Neutrophil (primary cell): Measurements from ENCODE around the gene SPIRE1.

ENCODE experiments used
- H3K27ac ChIP-seq: fragments of 200-600 bp; sonication (generic); 2 replicates; pipeline ENCODE4 v1.5.1; 2016; ENCODE audit warnings: mild to moderate bottlenecking, moderate library complexity
- H3K27me3 ChIP-seq: fragments of 200-600 bp; sonication (generic); 2 replicates; pipeline ENCODE4 v1.6.0; 2016; ENCODE audit warnings: mild to moderate bottlenecking
- H3K36me3 ChIP-seq: fragments of 200-600 bp; sonication (generic); 2 replicates; pipeline ENCODE4 v1.5.1; 2017
- H3K4me1 ChIP-seq, 2 experiments: fragments of 200-600 bp in 1 of 2; sonication (generic) in 1 of 2; 1 replicate in 1 of 2; 2 replicates in 1 of 2; pipeline versions ENCODE4 v1.5.1 to v1.6.1; 2013 to 2016; ENCODE audit warnings: low read depth in 1 of 2, low read length in 1 of 2, mild to moderate bottlenecking in 1 of 2, moderate library complexity in 1 of 2; ENCODE audit not compliant: control insufficient read depth in 1 of 2, insufficient read depth in 1 of 2
- H3K4me3 ChIP-seq, 2 experiments: fragments of 200-600 bp in 1 of 2; sonication (generic) in 1 of 2; 1 replicate in 1 of 2; 2 replicates in 1 of 2; pipeline ENCODE4 v1.5.1; 2013 to 2016; ENCODE audit warnings: low read depth in 1 of 2, low read length in 1 of 2, mild to moderate bottlenecking in 1 of 2, moderate library complexity in 1 of 2
- H3K9me3 ChIP-seq: fragments of 200-600 bp; sonication (generic); 2 replicates; pipeline ENCODE4 v1.5.1; 2016
- CTCF ChIP-seq: fragments of 200-600 bp; sonication (generic); IDR thresholded peaks from 2 replicates; pipeline ENCODE4 v1.5.1; 2016; ENCODE audit warnings: antibody characterized with exemption

SPIRE1 gene

GRCh38 chr18:12432881-12433280, 225.0 kb downstream of the SPIRE1 start:
- Histone ChIP-seq H3K4me3 (no peak overlapping the region), H3K36me3 (no peaks in the 10 kb centered on the region), H3K27me3 (no peaks in the 10 kb centered on the region), H3K27ac (no peak overlapping the region), H3K9me3 (no peaks in the 10 kb centered on the region), H3K4me1 (no peaks in the 10 kb centered on the region)
- TF ChIP-seq CTCF: no peak

- Histone ChIP-seq H3K27ac (no peak overlapping the region), H3K36me3 (no peaks in the 10 kb centered on the region)
These were observed 225.7 kb downstream of the SPIRE1 start for GRCh38 chr18:12432196-12432595.

GRCh38 chr18:12431561-12431960, 226.3 kb downstream of the SPIRE1 start:
- Histone ChIP-seq H3K4me3 (no peak overlapping the region), H3K36me3 (no peaks in the 10 kb centered on the region)

More at GRCh38 chr18:12432196-12432595, 225.7 kb downstream of the SPIRE1 start:
- no peaks in the 10 kb centered on the region for H3K27me3 ChIP-seq
- no peaks in the 10 kb centered on the region for H3K4me1 ChIP-seq
- H3K9me3 ChIP-seq: no peaks in the 10 kb centered on the region
- no peak for TF ChIP-seq CTCF
- no peak overlapping the region for H3K4me3 ChIP-seq

GRCh38 chr18:12430137-12430990, 227.5 kb downstream of the SPIRE1 start:
- no peaks in the 10 kb centered on the region for H3K9me3 ChIP-seq
- no peak for TF ChIP-seq CTCF
- no peaks in the 10 kb centered on the region for H3K4me1 ChIP-seq
- H3K27ac ChIP-seq: no peak overlapping the region
- no peaks in the 10 kb centered on the region for H3K36me3 ChIP-seq
- H3K27me3 ChIP-seq: no peaks in the 10 kb centered on the region
- H3K4me3 ChIP-seq: no peak overlapping the region

More at GRCh38 chr18:12431561-12431960, 226.3 kb downstream of the SPIRE1 start:
- TF ChIP-seq CTCF: no peak
- Histone ChIP-seq H3K4me1 (no peaks in the 10 kb centered on the region), H3K9me3 (no peaks in the 10 kb centered on the region), H3K27me3 (no peaks in the 10 kb centered on the region), H3K27ac (no peak overlapping the region)

- no peaks in the 10 kb centered on the region for H3K27me3 ChIP-seq
- no peak for TF ChIP-seq CTCF
- H3K9me3 ChIP-seq: no peaks in the 10 kb centered on the region
- H3K27ac ChIP-seq: no peak overlapping the region
- H3K4me1 ChIP-seq: no peaks in the 10 kb centered on the region
- H3K36me3 ChIP-seq: no peaks in the 10 kb centered on the region
- H3K4me3 ChIP-seq: no peak overlapping the region
These were observed 228.4 kb downstream of the SPIRE1 start for GRCh38 chr18:12429556-12429955.
